Prostate gland (tissue), 2 donors: Measurements from ENCODE around the gene DNPH1.

Experiments
- CTCF ChIP-seq, 4 experiments: fragments of 200-600 bp in 2 of 4; fragments of 450-650 bp in 2 of 4; sonication (generic) in 2 of 4; IDR thresholded peaks; 1 replicate in 3 of 4; 2 replicates in 1 of 4; pipeline ENCODE4 v1.5.1; 2016 to 2019; ENCODE audit warnings: antibody characterized with exemption in 4 of 4, mild to moderate bottlenecking in 2 of 4, moderate library complexity in 2 of 4
- POLR2A ChIP-seq: fragments of 450-650 bp; IDR thresholded peaks from one replicate; pipeline ENCODE4 v1.6.1; 2016; ENCODE audit warnings: antibody characterized with exemption, mild to moderate bottlenecking
- POLR2AphosphoS5 ChIP-seq: sonication (generic); formaldehyde crosslinking; IDR thresholded peaks from one replicate; pipeline ENCODE4 v1.6.1; 2017; ENCODE audit warnings: antibody characterized with exemption

DNA sequence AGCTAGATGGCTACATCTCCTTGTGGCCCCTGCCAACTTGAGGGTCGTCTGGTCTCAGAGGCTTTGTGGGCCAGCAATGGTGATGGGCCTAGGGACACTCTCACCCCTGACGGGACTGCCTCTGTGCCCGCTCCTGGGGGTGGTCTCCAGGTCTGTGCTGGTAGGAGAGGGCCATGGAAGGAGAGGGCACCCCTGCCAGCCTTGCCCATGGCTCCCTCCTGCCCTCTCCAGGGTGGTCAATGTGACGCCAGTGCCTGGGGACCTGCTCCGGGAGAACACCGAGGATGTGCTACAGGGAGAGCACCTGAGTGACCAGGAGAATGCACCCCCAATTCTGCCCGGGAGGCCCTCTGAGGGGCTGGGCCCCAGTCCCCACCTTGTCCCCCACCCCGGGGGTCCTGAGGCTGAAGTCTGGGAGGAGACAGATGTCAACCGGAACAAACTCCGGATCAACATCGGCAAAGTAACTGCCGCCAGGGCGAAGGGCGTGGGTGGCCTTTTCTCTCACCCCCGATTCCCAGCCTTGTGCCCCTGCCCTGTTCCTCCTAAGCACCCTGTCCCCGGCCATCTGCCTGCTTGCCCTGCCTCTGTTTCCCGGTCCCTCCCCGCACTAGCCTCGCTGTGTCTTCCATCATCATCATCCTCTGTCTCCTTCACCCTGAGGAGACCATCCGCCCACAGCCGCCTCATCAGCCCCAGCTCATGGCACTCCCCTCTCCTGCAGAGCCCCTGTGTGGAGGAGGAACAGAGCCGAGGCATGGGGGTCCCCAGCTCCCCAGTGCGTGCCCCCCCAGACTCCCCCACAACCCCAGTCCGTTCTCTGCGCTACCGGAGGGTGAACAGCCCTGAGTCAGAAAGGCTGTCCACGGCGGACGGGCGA, 29.8 kb upstream of the DNPH1 start:
- TF ChIP-seq CTCF (IDR thresholded peaks at IDR 0.05) (no peak), POLR2A (no peak), POLR2AphosphoS5 (no peak)
